Measurements from ENCODE around the gene JSRP1. TPM values are rescaled to one million over a fixed set of nuclear protein-coding genes. Genes with fewer than 3 reads are reported as not detected.
A peak's percentile ranks its signal among the peaks of the same experiment; 100 is the strongest.

JSRP1 gene
- total and polyA plus RNA-seq, 2 experiments from 2014 or later: 2.4 to 3.1 TPM

GRCh38 chr19:2275588-2276428 is 19.6 kb upstream of the JSRP1 start (continued):
- TF ChIP-seq CTCF (conservative IDR thresholded peaks at IDR 0.05; ENCODE audit: low read depth in 2 of 2) (no peak), ZNF114 (CRISPR knock-in tag; IDR thresholded peaks at IDR 0.05) (no peak), STAT1 (IDR thresholded peaks at IDR 0.05; ENCODE audit: unreplicated experiment) (no peak), ETS1 (IDR thresholded peaks at IDR 0.05) (no peak), NANOG (IDR thresholded peaks at IDR 0.05; ENCODE audit: borderline replicate concordance) (no peak), JUNB (IDR thresholded peaks at IDR 0.05; ENCODE audit: unreplicated experiment) (no peak), ZNF331 (CRISPR knock-in tag; IDR thresholded peaks at IDR 0.05; ENCODE audit: low read depth) (no peak)

GRCh38 chr19:2274931-2275535 is 18.8 kb upstream of the JSRP1 start:
- no peak overlapping the region for H3K4me3 ChIP-seq
- H3K36me3 ChIP-seq (ENCODE audit: insufficient read depth): peaks cover 4% of the 10 kb centered on the region; the same call in 1 of the 2 replicates
- peaks cover 40% of the 10 kb centered on the region for H3K79me2 ChIP-seq (replicated peaks; ENCODE audit: insufficient read depth)
- H3K9me2 ChIP-seq (ENCODE audit: insufficient read depth): no peaks in the 10 kb centered on the region
- ATAC-seq: peak; percentile 37
- peaks cover 18% of the 10 kb centered on the region for H3K4me1 ChIP-seq (ENCODE audit: insufficient read depth)
- H3K4me1 Mint-ChIP-seq: peaks cover 23% of the 10 kb centered on the region
- no peak overlapping the region for H2AFZ ChIP-seq
- H3K9me3 Mint-ChIP-seq: peaks cover 7% of the 10 kb centered on the region; the same call in 2 of the 3 replicates
- H3K27me3 ChIP-seq (ENCODE audit: insufficient read depth): no peaks in the 10 kb centered on the region
- peak overlapping the region; percentile 59; the same call in 1 of the 2 replicates for H3K27ac Mint-ChIP-seq
- peak; percentile 87 for DNase-seq (ENCODE audit: low spot score)
- H3K27ac ChIP-seq (ENCODE audit: low read depth): 0 out of 2 replicates have a peak overlapping the region, but pooled peaks have one; percentile 39
- peaks cover 27% of the 10 kb centered on the region for H4K20me1 ChIP-seq (replicated peaks; ENCODE audit: insufficient read depth)
- peaks cover 23% of the 10 kb centered on the region for H3K27me3 Mint-ChIP-seq (ENCODE audit: insufficient read depth, low read depth, poor library complexity)
- no peak overlapping the region for H3K4me2 ChIP-seq
- peaks cover 37% of the 10 kb centered on the region for H3F3A ChIP-seq (replicated peaks; ENCODE audit: low read depth)
- TF ChIP-seq POLR2AphosphoS5 (IDR thresholded peaks at IDR 0.05; ENCODE audit: low read depth) (no peak), REST (IDR thresholded peaks at IDR 0.05; ENCODE audit: unreplicated experiment) (peak; percentile 42), ETS1 (IDR thresholded peaks at IDR 0.05) (no peak), STAT1 (IDR thresholded peaks at IDR 0.05; ENCODE audit: unreplicated experiment) (no peak), CTCF (conservative IDR thresholded peaks at IDR 0.05; ENCODE audit: low read depth in 2 of 2) (peak; percentile 62 to 91), NANOG (IDR thresholded peaks at IDR 0.05; ENCODE audit: borderline replicate concordance) (no peak), CREB1 (CRISPR knock-in tag; IDR thresholded peaks at IDR 0.05; ENCODE audit: low read depth) (no peak)
- peaks cover 37% of the 10 kb centered on the region for H3K36me3 Mint-ChIP-seq (ENCODE audit: low read depth)
- peak overlapping the region; percentile 38; the same call in 2 of the 3 replicates for H3K4me3 Mint-ChIP-seq

All from GM23338 (cell line).